ENCODE results near the gene C19orf44.

C19orf44 gene

GRCh38 chr19:16456652-16457194 lies 39.5 kb upstream of the C19orf44 start:
- H3K27me3 ChIP-seq: no peaks in the 10 kb centered on the region
- H3K9me3 ChIP-seq (replicated peaks in 1 of 11): no peaks in the 10 kb centered on the region
- peaks cover 70 to 100% (median 88%) of the 10 kb centered on the region in 11 experiments for H4K20me1 ChIP-seq
- H3K4me3 ChIP-seq: peak overlapping the region in 8 of 10 experiments; percentile 29 to 56 (median 48); a peak in 15 of 20 replicates
- H3K9ac ChIP-seq: peak overlapping the region in 10 of 11 experiments; percentile 49 to 78 (median 72); a peak in 19 of 22 replicates
- no peak for TF ChIP-seq Cebpa-rat (IDR thresholded peaks at IDR 0.05)
- peaks cover 82 to 100% (median 97%) of the 10 kb centered on the region in 10 experiments for H3K4me1 ChIP-seq
- H3K4me2 ChIP-seq: peak overlapping the region; percentile 77 to 100 (median 97)
- H3K27ac ChIP-seq: peak overlapping the region in 9 of 11 experiments; percentile 54 to 94 (median 83); a peak in 18 of 22 replicates
- H3K36me3 ChIP-seq: peaks cover 0 to 9% (median 0%) of the 10 kb centered on the region in 11 experiments; a peak in 3 of 22 replicates

- peak overlapping the region; percentile 77 to 100 (median 97) for H3K4me2 ChIP-seq
- H3K9me3 ChIP-seq (replicated peaks in 1 of 11): no peaks in the 10 kb centered on the region
- no peak for TF ChIP-seq Cebpa-rat (IDR thresholded peaks at IDR 0.05)
- H3K36me3 ChIP-seq: peaks cover 0 to 9% (median 0%) of the 10 kb centered on the region in 11 experiments; a peak in 4 of 22 replicates
- H3K27ac ChIP-seq: peak overlapping the region in 9 of 11 experiments; percentile 54 to 94 (median 83); a peak in 18 of 22 replicates
- peaks cover 77 to 100% (median 94%) of the 10 kb centered on the region in 11 experiments for H4K20me1 ChIP-seq
- peaks cover 88 to 100% (median 98%) of the 10 kb centered on the region in 10 experiments for H3K4me1 ChIP-seq
- no peaks in the 10 kb centered on the region for H3K27me3 ChIP-seq
- H3K9ac ChIP-seq: peak overlapping the region; percentile 21 to 78 (median 71); a peak in 20 of 22 replicates
- peak overlapping the region in 9 of 10 experiments; percentile 6 to 56 (median 46); a peak in 16 of 20 replicates for H3K4me3 ChIP-seq
These were observed 38.8 kb upstream of the C19orf44 start for GRCh38 chr19:16457195-16457953.

GRCh38 chr19:16457954-16458331 lies 38.3 kb upstream of the C19orf44 start:
- Histone ChIP-seq H3K4me1 (peaks cover 94 to 100% (median 100%) of the 10 kb centered on the region in 10 experiments), H3K9ac (peak overlapping the region; percentile 21 to 78 (median 71); a peak in 19 of 22 replicates), H3K9me3 (replicated peaks in 1 of 11) (no peaks in the 10 kb centered on the region), H3K27me3 (no peaks in the 10 kb centered on the region), H3K4me2 (peak overlapping the region; percentile 77 to 100 (median 97)), H3K27ac (peak overlapping the region in 9 of 11 experiments; percentile 54 to 94 (median 83); a peak in 18 of 22 replicates), H3K36me3 (peaks cover 0 to 14% (median 0%) of the 10 kb centered on the region in 11 experiments; a peak in 4 of 22 replicates), H4K20me1 (peaks cover 82 to 100% (median 98%) of the 10 kb centered on the region in 11 experiments), H3K4me3 (peak overlapping the region in 6 of 10 experiments; percentile 29 to 56 (median 50); a peak in 12 of 20 replicates)
- TF ChIP-seq Cebpa-rat (IDR thresholded peaks at IDR 0.05): no peak

- Histone ChIP-seq H3K9me3 (replicated peaks in 1 of 11) (no peaks in the 10 kb centered on the region), H3K9ac (peak overlapping the region in 9 of 11 experiments; percentile 49 to 78 (median 72); a peak in 15 of 22 replicates), H3K36me3 (peaks cover 0 to 16% (median 0%) of the 10 kb centered on the region in 11 experiments; a peak in 3 of 22 replicates), H3K4me3 (peak overlapping the region in 2 of 10 experiments; percentile 49 to 52; a peak in 1 of 20 replicates), H3K4me2 (peak overlapping the region; percentile 77 to 100 (median 97)), H3K27me3 (no peaks in the 10 kb centered on the region), H3K27ac (peak overlapping the region in 9 of 11 experiments; percentile 54 to 94 (median 83); a peak in 17 of 22 replicates), H4K20me1 (peaks cover 88 to 100% (median 98%) of the 10 kb centered on the region in 11 experiments), H3K4me1 (peaks cover 94 to 100% (median 100%) of the 10 kb centered on the region in 10 experiments)
- no peak for TF ChIP-seq Cebpa-rat (IDR thresholded peaks at IDR 0.05)
These were observed 37.5 kb upstream of the C19orf44 start for GRCh38 chr19:16458391-16459341.

- 0 out of 22 replicates have a peak overlapping the region, but pooled peaks of 2 of the 11 experiments have one; percentile 6 to 13 for H3K9ac ChIP-seq
- H3K4me1 ChIP-seq: peaks cover 93 to 100% (median 99%) of the 10 kb centered on the region in 10 experiments
- no peaks in the 10 kb centered on the region for H3K27me3 ChIP-seq
- peaks cover 0 to 21% (median 1%) of the 10 kb centered on the region in 11 experiments; a peak in 4 of 22 replicates for H3K36me3 ChIP-seq
- H3K4me2 ChIP-seq: peak overlapping the region; percentile 77 to 100 (median 97); a peak in 19 of 22 replicates
- peaks cover 88 to 100% (median 98%) of the 10 kb centered on the region in 11 experiments for H4K20me1 ChIP-seq
- peak overlapping the region in 5 of 11 experiments; percentile 5 to 94 (median 83); a peak in 7 of 22 replicates for H3K27ac ChIP-seq
- H3K4me3 ChIP-seq: no peak overlapping the region
- H3K9me3 ChIP-seq (replicated peaks in 1 of 11): no peaks in the 10 kb centered on the region
- TF ChIP-seq Cebpa-rat (IDR thresholded peaks at IDR 0.05): no peak
These were observed 36.5 kb upstream of the C19orf44 start for GRCh38 chr19:16459680-16460079.

GRCh38 chr19:16460454-16460853 lies 35.7 kb upstream of the C19orf44 start:
- Histone ChIP-seq H3K4me2 (peak overlapping the region; percentile 6 to 99 (median 94); a peak in 17 of 22 replicates), H3K36me3 (peaks cover 0 to 23% (median 8%) of the 10 kb centered on the region in 11 experiments; a peak in 18 of 22 replicates), H4K20me1 (peaks cover 87 to 100% (median 98%) of the 10 kb centered on the region in 11 experiments), H3K9me3 (replicated peaks in 1 of 11) (no peaks in the 10 kb centered on the region), H3K27ac (peak overlapping the region in 9 of 11 experiments; percentile 11 to 94 (median 49); a peak in 14 of 22 replicates), H3K9ac (peak overlapping the region in 5 of 11 experiments; percentile 4 to 34 (median 26); a peak in 5 of 22 replicates), H3K4me1 (peaks cover 86 to 100% (median 98%) of the 10 kb centered on the region in 10 experiments), H3K27me3 (no peaks in the 10 kb centered on the region), H3K4me3 (no peak overlapping the region)
- no peak for TF ChIP-seq Cebpa-rat (IDR thresholded peaks at IDR 0.05)

- no peaks in the 10 kb centered on the region for H3K9me3 ChIP-seq (replicated peaks in 1 of 11)
- H3K4me2 ChIP-seq: peak overlapping the region; percentile 15 to 99 (median 76)
- no peak for TF ChIP-seq Cebpa-rat (IDR thresholded peaks at IDR 0.05)
- no peaks in the 10 kb centered on the region for H3K27me3 ChIP-seq
- H3K4me1 ChIP-seq: peaks cover 74 to 95% (median 87%) of the 10 kb centered on the region in 10 experiments
- peaks cover 85 to 100% (median 98%) of the 10 kb centered on the region in 11 experiments for H4K20me1 ChIP-seq
- no peak overlapping the region for H3K4me3 ChIP-seq
- H3K36me3 ChIP-seq: peaks cover 0 to 27% (median 10%) of the 10 kb centered on the region in 11 experiments; a peak in 17 of 22 replicates
- peak overlapping the region in 9 of 11 experiments; percentile 47 to 69 (median 67); a peak in 18 of 22 replicates for H3K27ac ChIP-seq
- H3K9ac ChIP-seq: peak overlapping the region in 10 of 11 experiments; percentile 5 to 57 (median 22); a peak in 13 of 22 replicates
These were observed 34.6 kb upstream of the C19orf44 start for GRCh38 chr19:16461630-16462051.

Data from BLaER1 treated with 17β-estradiol and CSF1 and Interleukin-3, amounts not matched to agents 10 nM and 100 nM (cell line).